Retina (tissue), 1 donor: Measurements from ENCODE around the gene GOLGA6L22.
"Not testable (repeated sequence)": the region's sequence is repeated elsewhere in the genome, so short reads cannot be mapped to it uniquely, and the experiment has no call there.

Source experiments
- DNase-seq: peaks from one replicate; pipeline ENCODE4 v3.0.0-alpha.2; 2016

GOLGA6L22 gene, protein sequence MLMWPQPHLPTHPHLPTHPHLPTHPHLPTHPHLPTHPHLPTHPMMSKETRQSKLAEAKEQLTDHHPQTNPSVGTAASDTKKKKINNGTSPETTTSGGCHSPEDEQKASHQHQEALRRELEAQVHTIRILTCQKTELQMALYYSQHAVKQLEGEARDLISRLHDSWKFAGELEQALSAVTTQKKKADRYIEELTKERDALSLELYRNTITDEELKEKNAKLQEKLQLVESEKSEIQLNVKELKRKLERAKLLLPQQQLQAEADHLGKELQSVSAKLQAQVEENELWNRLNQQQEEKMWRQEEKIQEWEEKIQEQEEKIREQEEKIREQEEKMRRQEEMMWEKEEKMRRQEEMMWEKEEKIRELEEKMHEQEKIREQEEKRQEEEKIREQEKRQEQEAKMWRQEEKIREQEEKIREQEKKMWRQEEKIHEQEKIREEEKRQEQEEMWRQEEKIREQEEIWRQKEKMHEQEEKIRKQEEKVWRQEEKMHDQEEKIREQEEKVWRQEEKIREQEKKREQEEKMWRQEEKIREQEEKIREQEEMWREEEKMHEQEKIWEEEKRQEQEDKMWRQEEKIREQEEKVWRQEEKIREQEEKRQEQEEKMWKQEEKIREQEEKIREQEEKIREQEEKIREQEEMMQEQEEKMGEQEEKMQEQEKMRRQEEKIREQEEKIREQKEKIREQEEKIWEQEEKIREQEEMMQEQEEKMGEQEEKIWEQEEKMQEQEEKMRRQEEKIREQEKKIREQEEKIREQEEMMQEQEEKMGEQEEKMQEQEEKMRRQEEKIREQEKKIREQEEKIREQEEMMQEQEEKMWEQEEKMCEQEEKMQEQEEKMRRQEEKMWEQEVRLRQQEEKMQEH

DNA sequence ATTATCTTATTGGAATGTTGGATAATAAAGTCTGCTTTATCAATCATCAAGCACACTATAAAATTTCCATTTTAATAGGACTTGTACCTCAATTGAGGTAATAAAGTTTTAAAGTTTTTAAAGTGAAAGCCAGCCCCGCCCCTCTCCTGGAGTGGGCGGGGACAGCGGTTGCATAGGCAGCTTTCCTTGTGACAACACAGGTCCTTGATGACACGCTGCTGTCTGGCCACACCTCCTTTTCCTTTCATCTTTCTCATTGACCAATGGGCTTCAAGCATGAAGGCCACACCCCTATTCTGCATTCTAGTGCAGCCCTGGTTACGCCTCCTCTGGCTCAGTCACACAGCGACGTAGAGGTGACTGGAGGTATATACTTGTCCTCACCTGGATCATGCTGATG is at the start of gene GOLGA6L22:
Gene GOLGA6L22 (plus strand): TSS at position 301 of the 400 bp plus-strand sequence. CDS start 91 bp downstream, at position 392.
- DNase-seq, result not testable (repeated sequence)

GRCh38 chr15:22417288-22417687 is 41.4 kb upstream of the GOLGA6L22 start:
- DNase-seq, result peak; percentile 1

DNA sequence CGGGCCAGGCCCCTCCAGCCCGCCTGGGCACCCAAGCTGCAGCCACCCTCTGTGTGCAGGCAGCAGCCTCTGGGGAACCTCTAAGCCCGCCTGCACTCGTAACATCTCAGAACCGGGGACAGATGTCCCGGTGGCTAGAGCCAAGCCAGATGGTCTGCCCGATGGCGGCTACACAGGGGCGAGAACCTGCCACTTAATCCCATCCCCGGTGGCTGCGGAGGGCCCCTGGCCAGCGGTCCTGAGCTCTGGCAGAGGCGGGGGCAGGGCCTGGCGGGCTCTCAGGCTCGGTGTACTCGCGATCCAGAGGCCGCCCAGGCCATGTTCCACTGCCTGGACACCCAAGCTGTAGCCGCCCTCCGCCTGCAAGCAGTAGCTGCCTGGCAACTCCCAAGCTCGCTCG is 40.9 kb upstream of the GOLGA6L22 start:
- DNase-seq, result not testable (repeated sequence)

- not testable (repeated sequence) for DNase-seq
These were observed 40.5 kb upstream of the GOLGA6L22 start for GRCh38 chr15:22418212-22418611.

- not testable (repeated sequence) for DNase-seq
These were observed 40.0 kb upstream of the GOLGA6L22 start for GRCh38 chr15:22418666-22419065.

GRCh38 chr15:22420340-22420739 is 38.4 kb upstream of the GOLGA6L22 start:
- DNase-seq, result not testable (repeated sequence)

DNA sequence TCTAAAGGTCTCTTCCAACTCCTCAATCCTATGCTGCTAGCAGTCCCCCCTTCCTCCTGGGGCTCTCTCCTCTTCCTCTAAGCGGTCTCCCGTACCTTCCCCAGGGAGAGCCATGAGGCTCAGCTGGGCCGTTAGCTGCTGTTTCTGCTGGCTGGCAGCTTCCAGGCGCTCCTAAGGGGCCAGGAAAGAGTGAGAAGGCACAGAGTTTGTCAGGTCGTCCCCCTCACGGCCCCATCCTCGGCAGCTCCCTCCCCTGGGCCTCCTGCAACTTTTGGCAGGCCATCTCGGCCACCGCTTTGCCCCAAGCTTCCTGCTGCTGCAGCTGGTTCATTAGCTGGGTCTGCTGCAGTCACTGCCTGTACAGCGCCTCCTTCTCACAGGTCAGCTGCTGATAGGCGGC is 29.3 kb upstream of the GOLGA6L22 start:
- not testable (repeated sequence) for DNase-seq

- DNase-seq, result not testable (repeated sequence)
These were observed 27.0 kb upstream of the GOLGA6L22 start for GRCh38 chr15:22431687-22432086.

DNA sequence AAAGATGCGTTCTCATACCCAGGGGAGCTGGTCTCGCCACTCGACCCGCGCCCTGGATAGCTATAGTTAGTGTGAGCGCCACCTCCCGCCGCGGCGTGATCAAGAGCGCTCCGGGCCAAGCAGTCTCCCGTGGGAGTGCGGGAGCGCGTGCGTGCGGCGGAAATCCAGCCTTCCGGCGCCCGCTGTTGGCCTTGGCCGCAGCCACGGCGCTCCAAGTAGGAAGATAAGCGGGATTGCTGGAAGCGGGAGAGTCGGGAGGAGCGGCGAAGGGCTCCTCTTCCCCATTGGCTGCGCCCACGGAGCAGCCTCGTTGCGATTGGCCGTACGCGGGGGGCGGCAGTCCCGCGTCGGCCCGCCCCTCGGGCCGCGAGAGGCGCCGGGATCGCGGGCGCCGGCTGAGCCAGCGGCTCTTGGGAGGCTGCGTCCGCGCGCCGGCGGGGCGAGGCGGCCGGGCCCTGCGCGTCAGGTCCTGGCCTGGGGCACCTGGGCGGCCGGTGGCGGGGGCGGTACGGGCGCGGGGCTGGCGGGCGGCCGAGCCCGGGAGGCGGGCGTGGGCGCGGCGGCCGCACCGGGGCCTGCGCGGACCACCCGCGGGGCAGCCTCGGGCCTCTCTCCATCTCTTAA is 35.9 kb downstream of the GOLGA6L22 start:
- DNase-seq, result peak; percentile 58

- DNase-seq, result not testable (repeated sequence)
These were observed 38.5 kb downstream of the GOLGA6L22 start for GRCh38 chr15:22497200-22497599.

DNA sequence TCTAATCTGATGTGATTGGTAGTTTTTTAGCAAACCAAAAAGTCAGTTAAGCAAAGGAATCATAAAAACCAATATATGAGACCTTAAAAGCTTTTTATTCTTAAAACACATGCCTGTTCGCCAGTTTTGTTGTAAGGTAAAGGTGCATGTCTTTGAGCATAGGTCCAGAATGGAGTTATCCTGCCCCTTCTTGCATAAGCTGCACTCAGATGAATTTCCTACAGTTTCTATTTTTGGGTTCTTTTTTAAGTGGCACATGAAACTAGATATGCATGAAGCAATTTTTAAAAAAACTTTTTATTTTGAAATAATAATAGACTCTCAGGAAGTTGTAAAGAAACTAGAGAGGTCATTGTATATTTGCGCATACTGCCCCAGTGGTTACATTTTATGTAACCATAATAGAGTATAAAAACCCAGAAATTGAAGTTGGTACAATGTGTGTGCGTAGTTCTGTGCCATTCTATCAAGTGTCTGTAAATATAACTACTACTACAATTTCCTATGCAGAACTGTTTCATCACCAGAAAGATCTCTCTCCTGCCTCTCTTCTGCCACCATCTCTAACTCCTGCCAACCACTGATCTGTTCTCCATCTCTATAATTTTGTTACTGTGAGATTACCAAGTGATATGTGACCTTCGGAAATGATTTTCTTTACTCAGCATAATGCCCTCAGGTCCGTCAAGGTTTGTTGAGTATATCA is 39.7 kb downstream of the GOLGA6L22 start:
- DNase-seq, result not testable (repeated sequence)

GRCh38 chr15:22502272-22502671 is 43.6 kb downstream of the GOLGA6L22 start:
- DNase-seq, result not testable (repeated sequence)

GRCh38 chr15:22506959-22507358 is 48.3 kb downstream of the GOLGA6L22 start:
- not testable (repeated sequence) for DNase-seq

- DNase-seq, result not testable (repeated sequence)
These were observed 57.4 kb downstream of the GOLGA6L22 start for GRCh38 chr15:22516140-22516539.
